Right lobe of liver (tissue), 6 donors: ENCODE results near the gene SLC4A4. TPM values are rescaled to one million over a fixed set of nuclear protein-coding genes. Genes with fewer than 3 reads are reported as not detected.

Experiments
- ATAC-seq, 4 donors: fragments of 200-7000 bp; cut with Tn5 transposase; one replicate each; pipeline ENCODE4 v1.9.1; 2020; ENCODE audit warnings: mild to moderate bottlenecking in 4 of 4, moderate library complexity in 4 of 4
- DNase-seq, 3 donors: peaks; one replicate each; pipeline ENCODE4 v3.0.0-alpha.2; 2020
- H3K27ac ChIP-seq, 3 donors: fragments of 200-600 bp; one replicate each; pipeline ENCODE4 v1.8.0; 2022
- H3K27me3 ChIP-seq, 2 donors: fragments of 200-600 bp; one replicate each; pipeline ENCODE4 v1.8.0; 2022
- H3K36me3 ChIP-seq, 4 donors: fragments of 200-600 bp; sonication (generic) in 1 of 4; one replicate each; pipeline versions ENCODE4 v1.5.1 to v1.8.0; 2017 to 2022; ENCODE audit warnings: control low read depth in 1 of 4
- H3K4me1 ChIP-seq, 4 donors: fragments of 200-600 bp; sonication (generic) in 1 of 4; one replicate each; pipeline versions ENCODE4 v1.5.1 to v1.8.0; 2017 to 2022; ENCODE audit warnings: control low read depth in 1 of 4
- H3K4me3 ChIP-seq, 3 donors: fragments of 200-600 bp; one replicate each; pipeline ENCODE4 v1.8.0; 2022
- H3K9me3 ChIP-seq, 4 donors: fragments of 200-600 bp; sonication (generic) in 1 of 4; one replicate each; pipeline versions ENCODE4 v1.5.1 to v1.8.0; 2017 to 2022; ENCODE audit warnings: control low read depth in 1 of 4
- CTCF ChIP-seq, 4 donors: fragments of 200-600 bp in 3 of 4; fragments of 450-650 bp in 1 of 4; IDR thresholded peaks; one replicate each; pipeline versions ENCODE4 v1.5.1 to v1.8.0; 2016 to 2022; ENCODE audit warnings: antibody characterized with exemption in 4 of 4, mild to moderate bottlenecking in 2 of 4
- POLR2A ChIP-seq: fragments of 450-650 bp; IDR thresholded peaks from one replicate; pipeline ENCODE4 v1.6.1; 2017; ENCODE audit warnings: antibody characterized with exemption, mild to moderate bottlenecking
- WGBS: methylation state at CpG from one replicate; pipeline ENCODE4 v1.1.6; 2018; ENCODE audit warnings: low coverage, low lambda C conversion rate; ENCODE audit not compliant: insufficient coverage; ENCODE audit errors: missing lambda C conversion rate; 5-methylcytosine and 5-hydroxymethylcytosine counted together
- intact Hi-C, 2 donors: fragments of 100-400 bp; cut with DNase I; formaldehyde crosslinking; loops; one replicate each; pipeline versions ENCODE4 v1.11.2 to v1.14.1; 2022
- total RNA-seq, 6 experiments: library from RNA; depleted of rRNA in 2 of 6; stranded (reverse); fragments of >200 nt in 2 of 6; fragmentation: NEBNext Ultra II Directional in 3 of 6; extraction: Animal tissue kit (Norgen Biotek cat#: 25700) in 3 of 6; gene quantifications; one replicate each; pipeline versions ENCODE4 v1.1.0 to v1.2.4, GENCODE V29; 2016 to 2023
- donor health status: DM: no; HTN: yes; CAD: no.
- donor health status: DM: no; HTN: no; CAD: no.
- donor health status: DM: no; HTN: no; CAD: no.
- donor health status: DM: no; HTN: yes; CAD: no.
- donor health status: DM: no; HTN: yes; CAD: no.

Gene SLC4A4
- total RNA-seq, 6 experiments from 2014 or later, result 16.5 to 28.7 (median 24.4) TPM

- no peaks in the 10 kb centered on the region for H3K27me3 ChIP-seq
- WGBS, result no CpG with 5 or more reads among the region's 3 CpGs
These were observed 5.5 kb upstream of the SLC4A4 start for GRCh38 chr4:71333368-71333767.

GRCh38 chr4:71333960-71334359 lies 4.9 kb upstream of the SLC4A4 start:
- intact Hi-C loops, result no loop called here
- no peaks in the 10 kb centered on the region for H3K4me1 ChIP-seq
- no peak for DNase-seq

More at GRCh38 chr4:71333368-71333767, 5.5 kb upstream of the SLC4A4 start:
- no peak overlapping the region for H3K27ac ChIP-seq
- H3K4me3 ChIP-seq, result no peak overlapping the region
- H3K4me1 ChIP-seq, result no peaks in the 10 kb centered on the region
- no peaks in the 10 kb centered on the region for H3K9me3 ChIP-seq
- no peaks in the 10 kb centered on the region for H3K36me3 ChIP-seq
- intact Hi-C loops, result no loop called here
- TF ChIP-seq CTCF (IDR thresholded peaks at IDR 0.05) (no peak), POLR2A (no peak)
- ATAC-seq (peak in 2 of 4 donors; percentile 47 to 58), DNase-seq (peak in 1 of 3 donors; percentile 45)

GRCh38 chr4:71334465-71334882 lies 4.3 kb upstream of the SLC4A4 start:
- Histone ChIP-seq H3K9me3 (no peaks in the 10 kb centered on the region), H3K4me1 (no peaks in the 10 kb centered on the region), H3K27ac (no peak overlapping the region), H3K27me3 (no peaks in the 10 kb centered on the region), H3K4me3 (no peak overlapping the region), H3K36me3 (no peaks in the 10 kb centered on the region)
- TF ChIP-seq CTCF (IDR thresholded peaks at IDR 0.05) (no peak), POLR2A (no peak)
- ATAC-seq (no peak), DNase-seq (no peak)
- intact Hi-C loops, result no loop called here
- 91% methylated on average over 2 of the region's 3 CpGs for WGBS

More at GRCh38 chr4:71333960-71334359, 4.9 kb upstream of the SLC4A4 start:
- TF ChIP-seq CTCF (IDR thresholded peaks at IDR 0.05) (no peak), POLR2A (no peak)
- ATAC-seq, result no peak
- H3K9me3 ChIP-seq, result no peaks in the 10 kb centered on the region
- no peaks in the 10 kb centered on the region for H3K27me3 ChIP-seq
- H3K36me3 ChIP-seq, result no peaks in the 10 kb centered on the region
- H3K4me3 ChIP-seq, result no peak overlapping the region
- H3K27ac ChIP-seq, result no peak overlapping the region

GRCh38 chr4:71343670-71344466 lies 5.0 kb downstream of the SLC4A4 start:
- ATAC-seq, result no peak
- H3K4me3 ChIP-seq, result no peak overlapping the region
- no peaks in the 10 kb centered on the region for H3K36me3 ChIP-seq
- H3K27ac ChIP-seq, result no peak overlapping the region
- no peaks in the 10 kb centered on the region for H3K9me3 ChIP-seq
- H3K27me3 ChIP-seq, result no peaks in the 10 kb centered on the region
- no peak for TF ChIP-seq CTCF (IDR thresholded peaks at IDR 0.05)
- TF ChIP-seq POLR2A, result no peak
- intact Hi-C loops, result no loop called here
- no peaks in the 10 kb centered on the region for H3K4me1 ChIP-seq
- DNase-seq, result no peak
- WGBS, result 79% methylated on average over 2 of the region's 2 CpGs

GRCh38 chr4:71346710-71347109 lies 7.9 kb downstream of the SLC4A4 start:
- intact Hi-C loops, result no loop called here
- DNase-seq (no peak), ATAC-seq (no peak)
- Histone ChIP-seq H3K4me3 (no peak overlapping the region), H3K36me3 (no peaks in the 10 kb centered on the region), H3K27ac (no peak overlapping the region), H3K27me3 (no peaks in the 10 kb centered on the region), H3K4me1 (no peaks in the 10 kb centered on the region), H3K9me3 (no peaks in the 10 kb centered on the region)
- TF ChIP-seq POLR2A (no peak), CTCF (IDR thresholded peaks at IDR 0.05) (no peak)
